SK-N-SH (cell line): ENCODE results near the gene DPEP2. TPM values are rescaled to one million over a fixed set of nuclear protein-coding genes. Genes with fewer than 3 reads are reported as not detected.
A peak's percentile ranks its signal among the peaks of the same experiment; 100 is the strongest.
"Not testable (repeated sequence)": the region's sequence is repeated elsewhere in the genome, so short reads cannot be mapped to it uniquely, and the experiment has no call there.

ENCODE experiments used
- CTCF ChIA-PET: fragments of 300-600, 350-600 bp; formaldehyde crosslinking; extraction: SDS; loops from one replicate; lab custom pipeline; 2021; lab: Yijun Ruan, JAX
- POLR2A ChIA-PET: fragments of 350-600 bp; sonication (Branson Sonifier 250); formaldehyde crosslinking; extraction: SDS; loops from one replicate; lab custom pipeline; 2020; ENCODE audit warnings: antibody characterized with exemption, inconsistent platforms; lab: Yijun Ruan, JAX
- DNase-seq: peaks from one replicate; pipeline ENCODE4 v3.0.0; 2012
- H2AFZ ChIP-seq: fragments of 200-600 bp; sonication (generic); 2 replicates; pipeline ENCODE4 v1.8.1; 2016; ENCODE audit warnings: antibody characterized with exemption, mild to moderate bottlenecking, low read depth
- H3F3A ChIP-seq: fragments of 200-600 bp; sonication (generic); replicated peaks from 2 replicates; pipeline ENCODE3; 2016; ENCODE audit warnings: antibody characterized with exemption, mild to moderate bottlenecking; ENCODE audit not compliant: insufficient read depth
- H3K27ac ChIP-seq, 2 experiments: fragments of 200-500 bp in 1 of 2; fragments of 200-600 bp in 1 of 2; sonication (Bioruptor generic) in 1 of 2; sonication (generic), shearing (Covaris generic) in 1 of 2; 2 replicates each; pipeline versions ENCODE4 v1.5.1 to v1.6.1; 2014 to 2016; ENCODE audit warnings: low read depth in 2 of 2, inconsistent platforms in 1 of 2, low read length in 1 of 2, mild to moderate bottlenecking in 1 of 2, mixed read lengths in 1 of 2
- H3K27me3 ChIP-seq: fragments of 200-600 bp; sonication (generic), shearing (Covaris generic); 2 replicates; pipeline ENCODE4 v1.6.1; 2016; ENCODE audit warnings: mixed run types; ENCODE audit not compliant: insufficient read depth
- H3K36me3 ChIP-seq, 2 experiments: fragments of 200-500 bp in 1 of 2; fragments of 200-600 bp in 1 of 2; sonication (Bioruptor generic) in 1 of 2; sonication (generic) in 1 of 2; replicated peaks in 1 of 2; 2 replicates each; pipeline versions ENCODE3 to v1.5.1; 2014 to 2016; ENCODE audit warnings: low read length in 1 of 2, mild to moderate bottlenecking in 1 of 2; ENCODE audit not compliant: insufficient read depth in 2 of 2, control insufficient read depth in 1 of 2
- H3K4me1 ChIP-seq, 2 experiments: fragments of 200-500 bp in 1 of 2; fragments of 200-600 bp in 1 of 2; sonication (Bioruptor generic) in 1 of 2; sonication (generic), shearing (Covaris generic) in 1 of 2; 2 replicates each; pipeline versions ENCODE4 v1.5.1 to v1.6.1; 2014 to 2016; ENCODE audit warnings: low read depth in 1 of 2, low read length in 1 of 2, mixed run types in 1 of 2; ENCODE audit not compliant: insufficient read depth in 2 of 2, control insufficient read depth in 1 of 2
- H3K4me2 ChIP-seq: fragments of 200-600 bp; sonication (generic), shearing (Covaris generic); 2 replicates; pipeline ENCODE4 v1.6.1; 2017; ENCODE audit warnings: mixed run types
- H3K4me3 ChIP-seq, 2 experiments: fragments of 200-500 bp in 1 of 2; fragments of 200-600 bp in 1 of 2; sonication (Bioruptor generic) in 1 of 2; sonication (generic), shearing (Covaris generic) in 1 of 2; 2 replicates each; pipeline versions ENCODE4 v1.5.1 to v1.8.1; 2014 to 2016; ENCODE audit warnings: low read depth in 2 of 2, inconsistent platforms in 1 of 2, low read length in 1 of 2, mild to moderate bottlenecking in 1 of 2, mixed read lengths in 1 of 2, moderate library complexity in 1 of 2
- H3K79me2 ChIP-seq: fragments of 200-600 bp; sonication (generic); 2 replicates; pipeline ENCODE4 v1.8.1; 2017; ENCODE audit warnings: mild to moderate bottlenecking; ENCODE audit not compliant: insufficient read depth
- H3K9ac ChIP-seq: fragments of 200-600 bp; sonication (generic); 2 replicates; pipeline ENCODE4 v1.6.1; 2017; ENCODE audit warnings: mixed run types
- H3K9me2 ChIP-seq: fragments of 200-600 bp; sonication (generic); 2 replicates; pipeline ENCODE4 v1.6.1; 2017; ENCODE audit warnings: mixed run types
- H3K9me3 ChIP-seq: fragments of 200-600 bp; sonication (generic); 2 replicates; pipeline ENCODE4 v1.6.1; 2017; ENCODE audit warnings: mixed run types, mild to moderate bottlenecking, moderate library complexity
- H4K20me1 ChIP-seq: fragments of 200-600 bp; sonication (generic); 2 replicates; pipeline ENCODE4 v1.6.1; 2017; ENCODE audit warnings: mild to moderate bottlenecking, mixed run types; ENCODE audit not compliant: insufficient read depth
- EZH2phosphoT487 ChIP-seq: fragments of 200-600 bp; sonication (generic); IDR thresholded peaks from 2 replicates; pipeline ENCODE4 v1.6.1; 2017; ENCODE audit warnings: low read depth, mixed run types, mild to moderate bottlenecking, antibody characterized with exemption, moderate library complexity, borderline replicate concordance
- FOSL2 ChIP-seq: IDR thresholded peaks from 2 replicates; pipeline ENCODE4 v1.4.0; 2012; ENCODE audit warnings: low read depth, mild to moderate bottlenecking, moderate library complexity, borderline replicate concordance
- GATA2 ChIP-seq: sonication (generic); formaldehyde crosslinking; IDR thresholded peaks from 2 replicates; pipeline ENCODE4 v1.5.0; 2020; ENCODE audit warnings: mild to moderate bottlenecking, missing genetic modification reagents
- POLR2AphosphoS5 ChIP-seq: IDR thresholded peaks from 2 replicates; pipeline ENCODE4 v1.6.1; 2012; ENCODE audit warnings: low read depth, low read length
- REST ChIP-seq: IDR thresholded peaks from 2 replicates; pipeline ENCODE4 v1.6.1; 2012; ENCODE audit warnings: mild to moderate bottlenecking, low read depth, low read length, moderate library complexity
- RFX5 ChIP-seq: IDR thresholded peaks from 2 replicates; pipeline ENCODE4 v1.6.1; 2012; ENCODE audit warnings: mild to moderate bottlenecking, improper control_type of control experiment, low read length
- SIN3A ChIP-seq: IDR thresholded peaks from 2 replicates; pipeline ENCODE4 v1.6.1; 2012; ENCODE audit warnings: low read depth, mild to moderate bottlenecking, low read length, moderate library complexity, borderline replicate concordance
- TAF1 ChIP-seq: IDR thresholded peaks from 2 replicates; pipeline ENCODE4 v1.6.1; 2012; ENCODE audit warnings: low read depth, mild to moderate bottlenecking, low read length, moderate library complexity, borderline replicate concordance
- YY1 ChIP-seq: IDR thresholded peaks from 2 replicates; pipeline ENCODE4 v1.4.0; 2012; ENCODE audit warnings: low read depth, mild to moderate bottlenecking
- WGBS: methylation state at CpG from one replicate; pipeline ENCODE4 v1.1.6; 2017; ENCODE audit warnings: low lambda C conversion rate; 5-methylcytosine and 5-hydroxymethylcytosine counted together
- polyA plus RNA-seq, 3 experiments: library from polyadenylated mRNA; depleted of rRNA; stranded (reverse); fragments of >200 nt; gene quantifications; 2 replicates each; pipeline ENCODE4 v1.2.3, GENCODE V29; 2012
- TF ChIP-seq, protein P1 (sequence below): fragments of 150-350 bp; IDR thresholded peaks from 2 replicates; pipeline ENCODE4 v1.6.1; 2016; ENCODE audit warnings: mild to moderate bottlenecking, low read depth, low read length
- TF ChIP-seq, protein P2 (sequence below): IDR thresholded peaks from 2 replicates; pipeline ENCODE4 v1.4.0; 2012; ENCODE audit warnings: low read depth, borderline replicate concordance

DPEP2 gene
- polyA plus RNA-seq, 1 of the 3 experiments (the other 2 are of a cell fraction), result not detected

GRCh38 chr16:67939507-67940445 lies 59.5 kb downstream of the DPEP2 start:
- H3K79me2 ChIP-seq, result peaks cover 28% of the 10 kb centered on the region
- no peak overlapping the region; a peak in 1 of 4 replicates for H3K27ac ChIP-seq
- POLR2A ChIA-PET, result interaction anchor here (0.6 to 1.4 kb wide), 4 partner anchors 10 to 27 kb away, joined by 3 to 6 read pairs (median 4); no protein-coding TSS in a partner anchor
- peaks cover 12 to 26% of the 10 kb centered on the region in 2 experiments for H3K36me3 ChIP-seq
- no peak overlapping the region for H3K9ac ChIP-seq
- no peak overlapping the region for H3K4me2 ChIP-seq
- no peaks in the 10 kb centered on the region for H3K9me2 ChIP-seq
- WGBS, result 93% methylated on average over 24 of the region's 33 CpGs
- H2AFZ ChIP-seq, result no peak overlapping the region
- no peaks in the 10 kb centered on the region for H3K9me3 ChIP-seq
- H4K20me1 ChIP-seq, result peaks cover 13% of the 10 kb centered on the region; the same call in 1 of the 2 replicates
- no peak for DNase-seq
- CTCF ChIA-PET, result interaction anchor here (0.9 to 28.1 kb wide), 6 partner anchors 8 to 289 kb away, joined by 3 to 564 read pairs (median 25); partner anchors contain the start of genes CTRL, EDC4, NRN1L and PSKH1
- H3K4me1 ChIP-seq, result peaks cover 5 to 34% of the 10 kb centered on the region in 2 experiments; a peak in 2 of 4 replicates
- no peak overlapping the region for H3K4me3 ChIP-seq
- 0 out of 2 replicates have a peak, but pooled peaks have one; percentile 4 for TF ChIP-seq POLR2AphosphoS5
- TF ChIP-seq SIN3A, result no peak
- TF ChIP-seq, protein P1, sequence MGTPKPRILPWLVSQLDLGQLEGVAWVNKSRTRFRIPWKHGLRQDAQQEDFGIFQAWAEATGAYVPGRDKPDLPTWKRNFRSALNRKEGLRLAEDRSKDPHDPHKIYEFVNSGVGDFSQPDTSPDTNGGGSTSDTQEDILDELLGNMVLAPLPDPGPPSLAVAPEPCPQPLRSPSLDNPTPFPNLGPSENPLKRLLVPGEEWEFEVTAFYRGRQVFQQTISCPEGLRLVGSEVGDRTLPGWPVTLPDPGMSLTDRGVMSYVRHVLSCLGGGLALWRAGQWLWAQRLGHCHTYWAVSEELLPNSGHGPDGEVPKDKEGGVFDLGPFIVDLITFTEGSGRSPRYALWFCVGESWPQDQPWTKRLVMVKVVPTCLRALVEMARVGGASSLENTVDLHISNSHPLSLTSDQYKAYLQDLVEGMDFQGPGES, result no peak
- TF ChIP-seq GATA2, result no peak
- TF ChIP-seq RFX5, result no peak
- TF ChIP-seq REST, result no peak
- TF ChIP-seq EZH2phosphoT487, result no peak
- no peak for TF ChIP-seq TAF1
- TF ChIP-seq YY1, result no peak
- TF ChIP-seq FOSL2, result no peak
- TF ChIP-seq, protein P2, sequence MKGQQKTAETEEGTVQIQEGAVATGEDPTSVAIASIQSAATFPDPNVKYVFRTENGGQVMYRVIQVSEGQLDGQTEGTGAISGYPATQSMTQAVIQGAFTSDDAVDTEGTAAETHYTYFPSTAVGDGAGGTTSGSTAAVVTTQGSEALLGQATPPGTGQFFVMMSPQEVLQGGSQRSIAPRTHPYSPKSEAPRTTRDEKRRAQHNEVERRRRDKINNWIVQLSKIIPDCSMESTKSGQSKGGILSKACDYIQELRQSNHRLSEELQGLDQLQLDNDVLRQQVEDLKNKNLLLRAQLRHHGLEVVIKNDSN, result peak; percentile 55; the same call in 1 of the 2 replicates
- peaks cover 27% of the 10 kb centered on the region for H3F3A ChIP-seq
- H3K27me3 ChIP-seq, result no peaks in the 10 kb centered on the region

DNA sequence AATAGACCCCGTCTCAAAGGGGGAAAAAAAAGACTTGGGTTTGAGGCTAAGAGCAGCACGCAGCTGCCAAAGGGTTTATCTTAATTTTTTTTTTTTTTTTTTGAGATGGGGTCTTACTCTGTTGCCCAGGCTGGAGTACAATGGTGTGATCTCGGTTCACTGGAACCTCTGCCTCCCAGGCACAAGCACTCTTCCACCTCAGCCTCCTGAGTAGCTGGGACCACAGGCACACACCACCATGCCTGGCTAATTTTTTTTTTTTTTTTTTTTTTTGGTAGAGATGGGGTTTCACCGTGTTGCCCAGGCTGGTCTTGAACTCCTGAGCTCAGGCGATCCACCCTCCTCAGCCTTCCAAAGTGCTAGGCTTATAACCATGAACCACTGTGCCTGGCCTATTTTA lies 61.6 kb downstream of the DPEP2 start:
- WGBS, result 95% methylated on average over 5 of the region's 5 CpGs
- H3F3A ChIP-seq, result peaks cover 27% of the 10 kb centered on the region
- H3K4me3 ChIP-seq, H3K27me3 ChIP-seq, H3K9ac ChIP-seq, H3K9me2 ChIP-seq, H2AFZ ChIP-seq, H3K27ac ChIP-seq, POLR2A ChIA-PET, DNase-seq, H3K9me3 ChIP-seq: not testable (repeated sequence)
- H3K36me3 ChIP-seq, result peaks cover 10 to 11% of the 10 kb centered on the region in 2 experiments
- H4K20me1 ChIP-seq, result peaks cover 11% of the 10 kb centered on the region; the same call in 1 of the 2 replicates
- H3K4me1 ChIP-seq, result peaks cover 11 to 38% of the 10 kb centered on the region in 2 experiments; a peak in 2 of 4 replicates
- CTCF ChIA-PET, result interaction anchor here (1.1 to 28.1 kb wide), 3 partner anchors 54 to 417 kb away, joined by 4 to 564 read pairs (median 5); partner anchors contain the start of genes EDC4, NRN1L and PSKH1
- peaks cover 28% of the 10 kb centered on the region for H3K79me2 ChIP-seq
- peak overlapping the region; percentile 99 for H3K4me2 ChIP-seq
